Heart left ventricle (tissue), 16 donors: Measurements from ENCODE around the gene VPS13A. TPM values are rescaled to one million over a fixed set of nuclear protein-coding genes. Genes with fewer than 3 reads are reported as not detected.

Source experiments
- ATAC-seq, 4 donors: fragments of 200-7000 bp; cut with Tn5 transposase; one replicate each; pipeline ENCODE4 v1.9.1; 2020 to 2022; ENCODE audit warnings: moderate library complexity in 4 of 4, mild to moderate bottlenecking in 3 of 4, moderate number of reproducible peaks in 1 of 4
- DNase-seq, 5 donors: peaks; one replicate each; pipeline ENCODE4 v3.0.0-alpha.2; 2020
- H3K27ac ChIP-seq, 12 donors: fragments of 200-600 bp; sonication (generic) in 4 of 12; one replicate each; pipeline versions ENCODE4 v1.5.0 to v1.8.0; 2016 to 2022; ENCODE audit warnings: mild to moderate bottlenecking in 2 of 12
- H3K27me3 ChIP-seq, 9 donors: fragments of 200-600 bp; sonication (generic) in 2 of 9; one replicate each; pipeline versions ENCODE4 v1.5.1 to v1.8.0; 2016 to 2022; ENCODE audit warnings: mild to moderate bottlenecking in 3 of 9
- H3K36me3 ChIP-seq, 9 donors: fragments of 200-600 bp; sonication (generic) in 2 of 9; one replicate each; pipeline versions ENCODE4 v1.5.0 to v1.8.0; 2018 to 2022; ENCODE audit warnings: mild to moderate bottlenecking in 2 of 9
- H3K4me1 ChIP-seq, 12 donors: fragments of 200-600 bp; sonication (generic) in 4 of 12; one replicate each; pipeline versions ENCODE4 v1.5.0 to v1.8.0; 2016 to 2022; ENCODE audit warnings: mild to moderate bottlenecking in 3 of 12
- H3K4me3 ChIP-seq, 12 donors: fragments of 200-600 bp; sonication (generic) in 4 of 12; one replicate each; pipeline versions ENCODE4 v1.5.0 to v1.8.0; 2017 to 2022; ENCODE audit warnings: mild to moderate bottlenecking in 9 of 12, moderate library complexity in 4 of 12
- H3K9me3 ChIP-seq, 12 donors: fragments of 200-600 bp; sonication (generic) in 4 of 12; one replicate each; pipeline versions ENCODE4 v1.5.0 to v1.8.0; 2016 to 2022; ENCODE audit warnings: mild to moderate bottlenecking in 1 of 12
- CTCF ChIP-seq, 12 donors: fragments of 200-600 bp; sonication (generic) in 4 of 12; IDR thresholded peaks; one replicate each; pipeline versions ENCODE4 v1.5.0 to v1.8.0; 2018 to 2022; ENCODE audit warnings: antibody characterized with exemption in 12 of 12, mild to moderate bottlenecking in 5 of 12
- POLR2A ChIP-seq, 2 donors: fragments of 450-650 bp; IDR thresholded peaks; one replicate each; pipeline ENCODE4 v1.6.1; 2017; ENCODE audit warnings: antibody characterized with exemption in 2 of 2, mild to moderate bottlenecking in 2 of 2, moderate library complexity in 2 of 2
- WGBS, 4 donors: extraction: QIAGEN DNeasy Blood & Tissue Kit in 2 of 4; methylation state at CpG; one replicate each; pipeline versions ENCODE4 v1.1.5 to v1.1.7; 2013 to 2018; 5-methylcytosine and 5-hydroxymethylcytosine counted together
- intact Hi-C, 10 donors: fragments of 100-400 bp; cut with DNase I; formaldehyde crosslinking; loops; one replicate each; pipeline versions ENCODE4 v1.11.1 to v1.14.2; 2022
- polyA plus RNA-seq, 2 donors: library from polyadenylated mRNA; stranded (reverse); fragments of 200-250 nt; gene quantifications; one replicate each; pipeline ENCODE4 v1.2.3, GENCODE V29; 2013
- total RNA-seq, 9 donors: library from RNA; depleted of rRNA in 2 of 9; stranded (reverse); fragments of >200 nt in 2 of 9; fragmentation: NEBNext Ultra II Directional in 3 of 9; extraction: Animal tissue kit (Norgen Biotek cat#: 25700) in 3 of 9; gene quantifications; one replicate each; pipeline versions ENCODE4 v1.1.0 to v1.2.4, GENCODE V29; 2016 to 2023
- donor health status: ischemic (EF 13 %, LVEDD 7.1; RV severe dilation, severe dysfunction).
- donor health status: healthy with polysubstance abuse.
- donor health status: DM: no; HTN: yes; CAD: no.
- donor health status: DM: no; HTN: no; CAD: no.
- donor health status: ischemic (EF 25% LVEDD 6.9; RV normal size, moderate dysfunction).
- donor health status: ischemic (EF 25% LVEDD 5.7; RV mildly dilated, moderate dysfunction).
- donor health status: healthy.
- donor health status: DM: yes; HTN: yes; CAD: no.
- donor health status: ischemic (EF 35%, LVEDD 5.7; RV mildly dilated, moderate dysfunction).
- donor health status: nonischemic (EF 11% LVEDD 7.7; RV severe dilation, severe dysfunction).
- donor health status: DM: yes; HTN: yes; CAD: no.
- donor health status: PGD.
- donor health status: ischemic (EF 29% LVEDD 5.4; RV normal size, mild dysfunction).
- donor health status: nonischemic (EF 23%, LVEDD 6.1; RV moderate dilation, normal function).

Gene VPS13A
- total and polyA plus RNA-seq, 11 donors, result 8.6 to 42.2 (median 29.8) TPM

GRCh38 chr9:77218612-77219011, 41.3 kb downstream of the VPS13A start:
- Histone ChIP-seq H3K27me3 (no peaks in the 10 kb centered on the region), H3K4me1 (no peaks in the 10 kb centered on the region), H3K9me3 (no peaks in the 10 kb centered on the region), H3K27ac (peak overlapping the region in 1 of 12 donors; percentile 18), H3K4me3 (no peak overlapping the region), H3K36me3 (peaks cover 0 to 70% (median 26%) of the 10 kb centered on the region in 9 donors)
- TF ChIP-seq POLR2A (IDR thresholded peaks at IDR 0.05), result no peak
- TF ChIP-seq CTCF (IDR thresholded peaks at IDR 0.05), result no peak
- DNase-seq (no peak), ATAC-seq (no peak)
- WGBS, 4 donors, result 83 to 85% (median 85%) methylated on average over 3 of the region's 3 CpGs
- intact Hi-C loops, result loop anchor here in 4 of 10 donors (5.0 to 10.0 kb wide), 2 partner anchors 51 to 54 kb away; no protein-coding TSS in a partner anchor

GRCh38 chr9:77221431-77221830, 44.1 kb downstream of the VPS13A start:
- Histone ChIP-seq H3K27ac (no peak overlapping the region), H3K4me3 (no peak overlapping the region), H3K27me3 (no peaks in the 10 kb centered on the region), H3K36me3 (peaks cover 0 to 75% (median 20%) of the 10 kb centered on the region in 9 donors), H3K9me3 (no peaks in the 10 kb centered on the region), H3K4me1 (no peaks in the 10 kb centered on the region)
- intact Hi-C loops, result no loop called here
- TF ChIP-seq POLR2A (IDR thresholded peaks at IDR 0.05) (no peak), CTCF (IDR thresholded peaks at IDR 0.05) (no peak)
- ATAC-seq (no peak), DNase-seq (no peak)
- 93 to 97% (median 96%) methylated on average over 3 of the region's 3 CpGs for WGBS, 4 donors

- TF ChIP-seq POLR2A (IDR thresholded peaks at IDR 0.05), result no peak
- TF ChIP-seq CTCF (IDR thresholded peaks at IDR 0.05), result no peak
- WGBS, 4 donors, result 82 to 86% (median 83%) methylated on average over 5 of the region's 5 CpGs
- no peaks in the 10 kb centered on the region for H3K27me3 ChIP-seq
- H3K4me1 ChIP-seq, result no peaks in the 10 kb centered on the region
- DNase-seq (no peak), ATAC-seq (no peak)
- no peak overlapping the region for H3K27ac ChIP-seq
- no peaks in the 10 kb centered on the region for H3K9me3 ChIP-seq
- intact Hi-C loops, result no loop called here
- no peak overlapping the region for H3K4me3 ChIP-seq
- peaks cover 0 to 99% (median 35%) of the 10 kb centered on the region in 9 donors for H3K36me3 ChIP-seq
Observed at GRCh38 chr9:77224746-77225312, 47.5 kb downstream of the VPS13A start.

GRCh38 chr9:77236693-77237092, 59.4 kb downstream of the VPS13A start:
- no peak for DNase-seq
- intact Hi-C loops, result no loop called here
- Histone ChIP-seq H3K9me3 (no peaks in the 10 kb centered on the region), H3K4me3 (no peak overlapping the region), H3K27ac (no peak overlapping the region), H3K36me3 (peaks cover 0 to 41% (median 7%) of the 10 kb centered on the region in 9 donors), H3K4me1 (no peaks in the 10 kb centered on the region), H3K27me3 (no peaks in the 10 kb centered on the region)
- ATAC-seq, result no peak
- WGBS, 4 donors, result 73 to 80% (median 79%) methylated on average over 5 of the region's 5 CpGs
- no peak for TF ChIP-seq CTCF (IDR thresholded peaks at IDR 0.05)
- no peak for TF ChIP-seq POLR2A (IDR thresholded peaks at IDR 0.05)
